ENCODE data around the gene FARP1.

FARP1 gene

GRCh38 chr13:98416408-98416807 lies 273.5 kb downstream of the FARP1 start:
- DNase-seq (ENCODE audit: insufficient read length, low spot score): no peak

GRCh38 chr13:98419786-98420553 lies 277.1 kb downstream of the FARP1 start:
- FAIRE-seq (no peak), DNase-seq (ENCODE audit: insufficient read length, low spot score) (no peak)
- no peak for TF ChIP-seq CTCF (IDR thresholded peaks at IDR 0.05; ENCODE audit: insufficient read depth, missing control alignments)

More at GRCh38 chr13:98416408-98416807, 273.5 kb downstream of the FARP1 start:
- no peak for TF ChIP-seq CTCF (IDR thresholded peaks at IDR 0.05; ENCODE audit: insufficient read depth, missing control alignments)
- no peak for FAIRE-seq

- no peak for TF ChIP-seq CTCF (IDR thresholded peaks at IDR 0.05; ENCODE audit: insufficient read depth, missing control alignments)
- FAIRE-seq (no peak), DNase-seq (ENCODE audit: insufficient read length, low spot score) (no peak)
Measured at GRCh38 chr13:98420554-98421175, 277.8 kb downstream of the FARP1 start.

GRCh38 chr13:98422046-98422445 lies 279.2 kb downstream of the FARP1 start:
- no peak for FAIRE-seq
- no peak for DNase-seq (ENCODE audit: insufficient read length, low spot score)
- TF ChIP-seq CTCF (IDR thresholded peaks at IDR 0.05; ENCODE audit: insufficient read depth, missing control alignments): no peak

GRCh38 chr13:98423417-98423816 lies 280.5 kb downstream of the FARP1 start:
- FAIRE-seq (no peak), DNase-seq (ENCODE audit: insufficient read length, low spot score) (no peak)
- no peak for TF ChIP-seq CTCF (IDR thresholded peaks at IDR 0.05; ENCODE audit: insufficient read depth, missing control alignments)

GRCh38 chr13:98427331-98427995 lies 284.6 kb downstream of the FARP1 start:
- no peak for TF ChIP-seq CTCF (IDR thresholded peaks at IDR 0.05; ENCODE audit: insufficient read depth, missing control alignments)
- DNase-seq (ENCODE audit: insufficient read length, low spot score): no peak
- no peak for FAIRE-seq
